ENCODE data around the gene RGS6.

Gene RGS6

GRCh38 chr14:71966528-71966927 is 34.3 kb downstream of the RGS6 start:
- H3K27me3 ChIP-seq (ENCODE audit: control insufficient read depth in 1 of 2, insufficient read depth in 2 of 2, low read length in 2 of 2) = no peaks in the 10 kb centered on the region
- H3K27ac ChIP-seq (ENCODE audit: low read depth, low read length) = no peak overlapping the region
- peaks cover 0 to 3% of the 10 kb centered on the region in 2 donors for H3K9me3 ChIP-seq (ENCODE audit: control insufficient read depth in 1 of 2, low read length in 2 of 2)
- H3K36me3 ChIP-seq (ENCODE audit: control insufficient read depth in 1 of 2, insufficient read depth in 2 of 2, low read length in 2 of 2) = no peaks in the 10 kb centered on the region
- no peak overlapping the region for H3K9ac ChIP-seq (ENCODE audit: low read depth in 1 of 2, low read length in 2 of 2)
- no peak overlapping the region for H3K4me3 ChIP-seq (ENCODE audit: low read depth in 1 of 2, low read length in 2 of 2)
- no peaks in the 10 kb centered on the region for H3K4me1 ChIP-seq (ENCODE audit: control insufficient read depth in 1 of 2, insufficient read depth in 2 of 2, low read length in 2 of 2)

- Histone ChIP-seq H3K36me3 (ENCODE audit: control insufficient read depth in 1 of 2, insufficient read depth in 2 of 2, low read length in 2 of 2) (no peaks in the 10 kb centered on the region), H3K4me1 (ENCODE audit: control insufficient read depth in 1 of 2, insufficient read depth in 2 of 2, low read length in 2 of 2) (no peaks in the 10 kb centered on the region), H3K27me3 (ENCODE audit: control insufficient read depth in 1 of 2, insufficient read depth in 2 of 2, low read length in 2 of 2) (no peaks in the 10 kb centered on the region), H3K27ac (ENCODE audit: low read depth, low read length) (no peak overlapping the region), H3K4me3 (ENCODE audit: low read depth in 1 of 2, low read length in 2 of 2) (no peak overlapping the region), H3K9ac (ENCODE audit: low read depth in 1 of 2, low read length in 2 of 2) (no peak overlapping the region), H3K9me3 (ENCODE audit: control insufficient read depth in 1 of 2, low read length in 2 of 2) (peaks cover 0 to 3% of the 10 kb centered on the region in 2 donors)
Measured at GRCh38 chr14:71967704-71968103, 35.5 kb downstream of the RGS6 start.

DNA sequence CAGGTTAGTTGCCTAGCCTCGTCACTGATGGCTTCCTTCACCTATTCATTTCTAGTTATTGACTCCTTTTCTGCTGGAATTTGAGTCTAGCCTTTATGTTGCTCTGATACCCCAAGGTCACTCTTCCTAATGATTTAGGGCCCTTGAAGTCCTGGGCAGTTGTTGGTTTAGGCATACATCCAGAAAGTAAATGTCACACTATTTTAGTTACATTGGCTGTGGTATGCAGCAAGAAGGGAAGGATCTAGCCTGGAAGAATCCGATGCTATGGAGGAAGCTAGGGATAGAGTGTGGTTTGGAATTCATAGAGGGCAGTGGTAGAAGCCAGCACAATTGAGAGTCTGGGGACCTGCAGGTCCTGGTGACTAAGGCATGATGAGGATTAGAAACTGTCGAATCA is 38.0 kb downstream of the RGS6 start:
- Histone ChIP-seq H3K9ac (ENCODE audit: low read depth in 1 of 2, low read length in 2 of 2) (no peak overlapping the region), H3K4me3 (ENCODE audit: low read depth in 1 of 2, low read length in 2 of 2) (no peak overlapping the region), H3K36me3 (ENCODE audit: control insufficient read depth in 1 of 2, insufficient read depth in 2 of 2, low read length in 2 of 2) (no peaks in the 10 kb centered on the region), H3K27ac (ENCODE audit: low read depth, low read length) (no peak overlapping the region), H3K4me1 (ENCODE audit: control insufficient read depth in 1 of 2, insufficient read depth in 2 of 2, low read length in 2 of 2) (no peaks in the 10 kb centered on the region), H3K9me3 (ENCODE audit: control insufficient read depth in 1 of 2, low read length in 2 of 2) (peaks cover 0 to 3% of the 10 kb centered on the region in 2 donors), H3K27me3 (ENCODE audit: control insufficient read depth in 1 of 2, insufficient read depth in 2 of 2, low read length in 2 of 2) (no peaks in the 10 kb centered on the region)

DNA sequence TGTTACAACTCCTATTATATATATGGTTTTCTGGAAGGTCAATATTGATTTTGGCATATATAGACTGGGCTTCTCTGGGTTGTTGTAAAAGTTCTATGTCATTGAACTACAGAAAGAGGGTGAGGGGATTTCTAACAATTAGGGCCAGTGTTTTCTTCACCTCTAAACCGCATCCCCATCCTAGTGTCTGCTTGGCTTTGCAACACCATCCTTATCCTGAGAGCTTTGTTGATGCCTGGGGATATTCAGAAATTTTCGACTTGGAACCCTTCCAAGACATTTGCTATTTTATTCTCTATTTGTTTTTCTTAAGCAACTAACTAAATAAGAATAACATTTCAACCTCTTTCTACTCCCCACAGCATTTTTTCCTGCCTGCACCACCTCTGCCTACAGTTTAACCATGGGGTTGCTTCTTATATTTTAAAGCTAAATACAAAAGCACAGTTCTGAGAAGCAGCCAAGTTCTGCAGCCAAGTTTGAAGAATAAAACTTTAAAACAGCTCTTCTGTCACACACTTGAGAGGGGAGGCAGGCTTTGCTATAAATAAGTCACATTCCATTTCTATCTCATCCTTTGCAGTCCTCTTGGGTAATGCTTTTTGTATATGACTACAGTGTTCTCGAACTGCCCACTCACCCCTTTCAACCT is 53.4 kb downstream of the RGS6 start:
- no peaks in the 10 kb centered on the region for H3K9me3 ChIP-seq (ENCODE audit: control insufficient read depth in 1 of 2, low read length in 2 of 2)
- no peak overlapping the region for H3K4me3 ChIP-seq (ENCODE audit: low read depth in 1 of 2, low read length in 2 of 2)
- H3K27me3 ChIP-seq (ENCODE audit: control insufficient read depth in 1 of 2, insufficient read depth in 2 of 2, low read length in 2 of 2) = no peaks in the 10 kb centered on the region
- no peak overlapping the region for H3K9ac ChIP-seq (ENCODE audit: low read depth in 1 of 2, low read length in 2 of 2)
- no peaks in the 10 kb centered on the region for H3K36me3 ChIP-seq (ENCODE audit: control insufficient read depth in 1 of 2, insufficient read depth in 2 of 2, low read length in 2 of 2)
- H3K4me1 ChIP-seq (ENCODE audit: control insufficient read depth in 1 of 2, insufficient read depth in 2 of 2, low read length in 2 of 2) = no peaks in the 10 kb centered on the region
- H3K27ac ChIP-seq (ENCODE audit: low read depth, low read length) = no peak overlapping the region

- Histone ChIP-seq H3K36me3 (ENCODE audit: control insufficient read depth in 1 of 2, insufficient read depth in 2 of 2, low read length in 2 of 2) (no peaks in the 10 kb centered on the region), H3K4me1 (ENCODE audit: control insufficient read depth in 1 of 2, insufficient read depth in 2 of 2, low read length in 2 of 2) (no peaks in the 10 kb centered on the region), H3K9ac (ENCODE audit: low read depth in 1 of 2, low read length in 2 of 2) (no peak overlapping the region), H3K27ac (ENCODE audit: low read depth, low read length) (no peak overlapping the region), H3K9me3 (ENCODE audit: control insufficient read depth in 1 of 2, low read length in 2 of 2) (no peaks in the 10 kb centered on the region), H3K4me3 (ENCODE audit: low read depth in 1 of 2, low read length in 2 of 2) (no peak overlapping the region), H3K27me3 (ENCODE audit: control insufficient read depth in 1 of 2, insufficient read depth in 2 of 2, low read length in 2 of 2) (no peaks in the 10 kb centered on the region)
Measured at GRCh38 chr14:71988476-71988875, 56.2 kb downstream of the RGS6 start.

GRCh38 chr14:71988939-71989338 is 56.7 kb downstream of the RGS6 start:
- Histone ChIP-seq H3K4me1 (ENCODE audit: control insufficient read depth in 1 of 2, insufficient read depth in 2 of 2, low read length in 2 of 2) (no peaks in the 10 kb centered on the region), H3K27ac (ENCODE audit: low read depth, low read length) (no peak overlapping the region), H3K9me3 (ENCODE audit: control insufficient read depth in 1 of 2, low read length in 2 of 2) (no peaks in the 10 kb centered on the region), H3K27me3 (ENCODE audit: control insufficient read depth in 1 of 2, insufficient read depth in 2 of 2, low read length in 2 of 2) (no peaks in the 10 kb centered on the region), H3K4me3 (ENCODE audit: low read depth in 1 of 2, low read length in 2 of 2) (no peak overlapping the region), H3K9ac (ENCODE audit: low read depth in 1 of 2, low read length in 2 of 2) (no peak overlapping the region), H3K36me3 (ENCODE audit: control insufficient read depth in 1 of 2, insufficient read depth in 2 of 2, low read length in 2 of 2) (no peaks in the 10 kb centered on the region)

GRCh38 chr14:71994416-71994815 is 62.2 kb downstream of the RGS6 start:
- Histone ChIP-seq H3K4me3 (ENCODE audit: low read depth in 1 of 2, low read length in 2 of 2) (no peak overlapping the region), H3K27me3 (ENCODE audit: control insufficient read depth in 1 of 2, insufficient read depth in 2 of 2, low read length in 2 of 2) (no peaks in the 10 kb centered on the region), H3K9ac (ENCODE audit: low read depth in 1 of 2, low read length in 2 of 2) (no peak overlapping the region), H3K36me3 (ENCODE audit: control insufficient read depth in 1 of 2, insufficient read depth in 2 of 2, low read length in 2 of 2) (no peaks in the 10 kb centered on the region), H3K9me3 (ENCODE audit: control insufficient read depth in 1 of 2, low read length in 2 of 2) (peaks cover 0 to 2% of the 10 kb centered on the region in 2 donors), H3K4me1 (ENCODE audit: control insufficient read depth in 1 of 2, insufficient read depth in 2 of 2, low read length in 2 of 2) (no peaks in the 10 kb centered on the region), H3K27ac (ENCODE audit: low read depth, low read length) (no peak overlapping the region)

- no peak overlapping the region for H3K4me3 ChIP-seq (ENCODE audit: low read depth in 1 of 2, low read length in 2 of 2)
- H3K27me3 ChIP-seq (ENCODE audit: control insufficient read depth in 1 of 2, insufficient read depth in 2 of 2, low read length in 2 of 2) = no peaks in the 10 kb centered on the region
- H3K9ac ChIP-seq (ENCODE audit: low read depth in 1 of 2, low read length in 2 of 2) = no peak overlapping the region
- peaks cover 0 to 2% of the 10 kb centered on the region in 2 donors for H3K9me3 ChIP-seq (ENCODE audit: control insufficient read depth in 1 of 2, low read length in 2 of 2)
- no peak overlapping the region for H3K27ac ChIP-seq (ENCODE audit: low read depth, low read length)
- no peaks in the 10 kb centered on the region for H3K4me1 ChIP-seq (ENCODE audit: control insufficient read depth in 1 of 2, insufficient read depth in 2 of 2, low read length in 2 of 2)
- no peaks in the 10 kb centered on the region for H3K36me3 ChIP-seq (ENCODE audit: control insufficient read depth in 1 of 2, insufficient read depth in 2 of 2, low read length in 2 of 2)
Measured at GRCh38 chr14:71995741-71996140, 63.5 kb downstream of the RGS6 start.

DNA sequence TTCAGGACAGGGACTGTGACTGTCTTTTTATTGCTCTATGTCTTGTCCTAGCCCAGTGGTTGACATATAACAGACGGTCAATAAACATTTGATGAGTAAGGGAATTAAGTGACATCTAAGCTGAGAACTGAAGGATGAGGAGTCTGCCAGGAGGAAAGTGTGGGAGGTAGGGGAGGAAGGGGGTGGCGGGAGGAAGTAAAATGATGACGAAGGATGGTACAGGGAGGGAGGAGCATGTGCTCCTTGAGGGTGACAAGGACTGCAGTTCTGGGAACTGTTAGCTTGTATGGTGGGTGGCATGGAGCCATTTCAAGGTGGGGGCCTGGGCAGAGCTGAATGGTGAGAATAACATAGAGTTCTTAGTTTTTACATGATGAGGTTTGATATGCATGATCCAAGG is 64.4 kb downstream of the RGS6 start:
- peaks cover 0 to 2% of the 10 kb centered on the region in 2 donors for H3K9me3 ChIP-seq (ENCODE audit: control insufficient read depth in 1 of 2, low read length in 2 of 2)
- no peaks in the 10 kb centered on the region for H3K4me1 ChIP-seq (ENCODE audit: control insufficient read depth in 1 of 2, insufficient read depth in 2 of 2, low read length in 2 of 2)
- no peak overlapping the region for H3K4me3 ChIP-seq (ENCODE audit: low read depth in 1 of 2, low read length in 2 of 2)
- no peak overlapping the region for H3K27ac ChIP-seq (ENCODE audit: low read depth, low read length)
- no peak overlapping the region for H3K9ac ChIP-seq (ENCODE audit: low read depth in 1 of 2, low read length in 2 of 2)
- no peaks in the 10 kb centered on the region for H3K36me3 ChIP-seq (ENCODE audit: control insufficient read depth in 1 of 2, insufficient read depth in 2 of 2, low read length in 2 of 2)
- H3K27me3 ChIP-seq (ENCODE audit: control insufficient read depth in 1 of 2, insufficient read depth in 2 of 2, low read length in 2 of 2) = no peaks in the 10 kb centered on the region

- H3K9me3 ChIP-seq (ENCODE audit: control insufficient read depth in 1 of 2, low read length in 2 of 2) = peaks cover 0 to 2% of the 10 kb centered on the region in 2 donors
- H3K27me3 ChIP-seq (ENCODE audit: control insufficient read depth in 1 of 2, insufficient read depth in 2 of 2, low read length in 2 of 2) = no peaks in the 10 kb centered on the region
- no peak overlapping the region for H3K27ac ChIP-seq (ENCODE audit: low read depth, low read length)
- H3K36me3 ChIP-seq (ENCODE audit: control insufficient read depth in 1 of 2, insufficient read depth in 2 of 2, low read length in 2 of 2) = no peaks in the 10 kb centered on the region
- no peaks in the 10 kb centered on the region for H3K4me1 ChIP-seq (ENCODE audit: control insufficient read depth in 1 of 2, insufficient read depth in 2 of 2, low read length in 2 of 2)
- H3K4me3 ChIP-seq (ENCODE audit: low read depth in 1 of 2, low read length in 2 of 2) = no peak overlapping the region
- no peak overlapping the region for H3K9ac ChIP-seq (ENCODE audit: low read depth in 1 of 2, low read length in 2 of 2)
Measured at GRCh38 chr14:72000907-72001306, 68.7 kb downstream of the RGS6 start.

DNA sequence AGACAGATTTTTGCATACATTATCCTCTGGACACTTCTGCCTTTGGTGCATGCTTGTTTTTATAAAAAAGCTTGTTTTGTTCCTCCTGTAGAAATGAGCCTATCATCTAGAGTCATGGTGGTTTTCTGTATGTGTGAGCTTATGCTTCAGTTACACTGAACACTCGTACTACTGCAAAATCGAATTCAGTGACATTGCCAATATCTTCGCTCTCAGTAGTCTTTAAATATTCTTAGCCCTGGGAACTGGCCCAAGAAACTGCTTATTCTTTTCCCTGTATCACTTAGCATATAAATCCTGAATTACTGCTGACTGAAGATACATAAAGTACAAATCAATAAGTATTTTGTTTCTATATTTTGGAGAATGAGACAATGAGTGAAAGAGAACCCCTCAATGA is 70.5 kb downstream of the RGS6 start:
- no peak overlapping the region for H3K27ac ChIP-seq (ENCODE audit: low read depth, low read length)
- H3K9ac ChIP-seq (ENCODE audit: low read depth in 1 of 2, low read length in 2 of 2) = no peak overlapping the region
- H3K4me3 ChIP-seq (ENCODE audit: low read depth in 1 of 2, low read length in 2 of 2) = no peak overlapping the region
- no peaks in the 10 kb centered on the region for H3K36me3 ChIP-seq (ENCODE audit: control insufficient read depth in 1 of 2, insufficient read depth in 2 of 2, low read length in 2 of 2)
- H3K4me1 ChIP-seq (ENCODE audit: control insufficient read depth in 1 of 2, insufficient read depth in 2 of 2, low read length in 2 of 2) = no peaks in the 10 kb centered on the region
- no peaks in the 10 kb centered on the region for H3K27me3 ChIP-seq (ENCODE audit: control insufficient read depth in 1 of 2, insufficient read depth in 2 of 2, low read length in 2 of 2)
- H3K9me3 ChIP-seq (ENCODE audit: control insufficient read depth in 1 of 2, low read length in 2 of 2) = peaks cover 0 to 2% of the 10 kb centered on the region in 2 donors

Data from duodenal mucosa (tissue), 2 donors.